ENCODE measurements around the gene MYOM1. TPM values are rescaled to one million over a fixed set of nuclear protein-coding genes. Genes with fewer than 3 reads are reported as not detected.

The MYOM1 gene
- total and polyA plus RNA-seq, 7 donors: 54.8 to 842 (median 388) TPM

DNA sequence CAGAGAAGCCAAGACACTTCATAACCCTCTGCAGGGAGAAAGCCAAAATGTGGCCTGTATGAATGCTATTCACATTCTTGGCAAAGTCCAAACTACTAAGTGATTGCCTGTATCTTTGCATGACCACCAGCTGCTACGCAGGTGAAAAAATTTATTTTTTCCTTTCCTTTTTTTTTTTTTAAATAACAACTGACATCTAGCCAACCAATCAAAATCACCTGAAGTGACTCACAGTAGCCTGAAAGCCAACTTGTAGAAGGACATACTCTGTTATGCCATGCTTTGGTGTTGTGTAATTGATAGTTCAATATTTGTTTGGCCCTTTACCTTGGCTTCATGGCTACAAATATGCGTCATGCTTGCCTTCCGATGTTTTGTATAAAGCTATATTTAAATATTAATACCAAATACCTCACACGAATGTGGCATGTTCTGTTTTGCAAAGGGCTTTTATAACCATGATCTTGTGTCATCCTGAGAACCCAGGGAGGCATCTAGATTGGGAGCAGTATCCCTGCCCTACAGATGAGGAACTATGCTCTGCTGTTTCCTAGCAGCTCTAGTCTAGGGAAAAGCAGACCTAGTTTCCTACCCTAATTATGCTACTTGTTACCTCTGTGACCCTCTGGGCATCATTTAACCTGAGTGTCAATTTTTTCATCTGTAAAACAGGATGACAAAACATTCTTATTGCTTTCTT is 102.1 kb downstream of the MYOM1 start:
- WGBS, 3 donors: 53 to 82% (median 58%) methylated on average over 4 of the region's 4 CpGs
- Histone ChIP-seq H3K4me1 (no peaks in the 10 kb centered on the region), H3K9me3 (no peaks in the 10 kb centered on the region), H3K27ac (no peak overlapping the region), H3K4me3 (no peak overlapping the region), H3K36me3 (ENCODE audit: insufficient read depth in 1 of 2, low read depth in 1 of 2) (peaks cover 2 to 87% of the 10 kb centered on the region in 2 donors), H3K27me3 (ENCODE audit: insufficient read depth in 3 of 3, low read length in 2 of 3) (no peaks in the 10 kb centered on the region)
- ATAC-seq (peak in 2 of 4 donors; percentile 34 to 48), DNase-seq (no peak)
- TF ChIP-seq, protein P1, sequence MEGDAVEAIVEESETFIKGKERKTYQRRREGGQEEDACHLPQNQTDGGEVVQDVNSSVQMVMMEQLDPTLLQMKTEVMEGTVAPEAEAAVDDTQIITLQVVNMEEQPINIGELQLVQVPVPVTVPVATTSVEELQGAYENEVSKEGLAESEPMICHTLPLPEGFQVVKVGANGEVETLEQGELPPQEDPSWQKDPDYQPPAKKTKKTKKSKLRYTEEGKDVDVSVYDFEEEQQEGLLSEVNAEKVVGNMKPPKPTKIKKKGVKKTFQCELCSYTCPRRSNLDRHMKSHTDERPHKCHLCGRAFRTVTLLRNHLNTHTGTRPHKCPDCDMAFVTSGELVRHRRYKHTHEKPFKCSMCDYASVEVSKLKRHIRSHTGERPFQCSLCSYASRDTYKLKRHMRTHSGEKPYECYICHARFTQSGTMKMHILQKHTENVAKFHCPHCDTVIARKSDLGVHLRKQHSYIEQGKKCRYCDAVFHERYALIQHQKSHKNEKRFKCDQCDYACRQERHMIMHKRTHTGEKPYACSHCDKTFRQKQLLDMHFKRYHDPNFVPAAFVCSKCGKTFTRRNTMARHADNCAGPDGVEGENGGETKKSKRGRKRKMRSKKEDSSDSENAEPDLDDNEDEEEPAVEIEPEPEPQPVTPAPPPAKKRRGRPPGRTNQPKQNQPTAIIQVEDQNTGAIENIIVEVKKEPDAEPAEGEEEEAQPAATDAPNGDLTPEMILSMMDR (IDR thresholded peaks at IDR 0.05): no peak
- intact Hi-C loops (cut with DNase I): no loop called here

DNA sequence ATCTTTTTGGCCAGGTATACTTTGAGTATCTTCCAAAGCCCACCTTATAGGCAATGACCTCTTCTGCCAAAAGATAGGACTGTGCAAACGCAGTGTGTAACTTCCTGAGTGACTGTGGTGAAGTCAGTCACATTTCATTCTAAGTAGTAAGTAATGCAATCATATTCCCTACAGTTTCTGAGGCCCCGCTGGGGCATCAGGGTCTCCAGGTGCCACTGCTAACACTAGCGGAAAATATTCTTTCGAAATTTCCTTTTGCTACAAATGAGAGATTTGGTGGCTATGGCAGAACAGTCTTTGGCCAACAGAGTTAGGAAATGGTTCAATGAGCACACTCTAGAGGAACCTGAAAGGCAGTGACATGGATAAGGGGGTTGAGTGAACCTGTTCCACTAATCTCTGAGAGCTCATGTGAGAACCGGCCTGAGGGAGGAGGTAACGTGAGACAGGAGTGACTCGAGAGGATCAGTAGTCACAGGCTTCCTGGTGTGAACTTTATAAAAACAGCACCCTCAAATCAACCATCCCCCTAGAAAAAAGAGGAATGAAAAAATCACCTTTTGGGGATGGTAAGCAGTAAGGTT is 104.2 kb downstream of the MYOM1 start:
- 65 to 77% (median 69%) methylated on average over 7 of the region's 7 CpGs for WGBS, 3 donors
- no peaks in the 10 kb centered on the region for H3K27me3 ChIP-seq (ENCODE audit: insufficient read depth in 3 of 3, low read length in 2 of 3)
- intact Hi-C loops (cut with DNase I): no loop called here
- H3K36me3 ChIP-seq (ENCODE audit: insufficient read depth in 1 of 2, low read depth in 1 of 2): peaks cover 2 to 93% of the 10 kb centered on the region in 2 donors
- ATAC-seq: peak in 1 of 4 donors; percentile 35
- no peaks in the 10 kb centered on the region for H3K4me1 ChIP-seq
- no peak for DNase-seq
- H3K27ac ChIP-seq: peak overlapping the region; percentile 46
- no peaks in the 10 kb centered on the region for H3K9me3 ChIP-seq
- H3K4me3 ChIP-seq: no peak overlapping the region
- TF ChIP-seq, protein P1 (IDR thresholded peaks at IDR 0.05): no peak

DNA sequence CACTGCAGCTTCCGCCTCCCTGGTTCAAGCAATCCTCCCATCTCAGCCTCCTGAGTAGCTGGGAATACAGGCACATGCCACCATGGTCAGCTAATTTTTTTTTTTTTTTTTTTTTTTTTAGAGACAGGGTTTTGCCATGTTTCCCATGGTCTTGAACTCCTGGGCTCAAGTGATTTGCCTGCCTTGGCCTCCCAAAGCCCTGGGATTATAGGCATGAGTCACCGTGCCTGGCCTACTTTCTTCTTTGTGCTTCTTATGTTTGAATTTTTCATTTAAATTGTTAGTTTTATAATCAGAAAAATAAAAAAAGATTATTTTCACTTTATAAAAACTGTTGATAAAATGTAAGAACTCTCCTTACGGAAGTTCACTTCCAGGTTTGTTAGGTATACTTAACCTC is 105.3 kb downstream of the MYOM1 start:
- no peak for DNase-seq
- no peak overlapping the region for H3K4me3 ChIP-seq
- intact Hi-C loops (cut with DNase I): no loop called here
- no peaks in the 10 kb centered on the region for H3K9me3 ChIP-seq
- H3K4me1 ChIP-seq: no peaks in the 10 kb centered on the region
- 54 to 62% (median 60%) methylated on average over 3 of the region's 3 CpGs for WGBS, 3 donors
- TF ChIP-seq, protein P1 (IDR thresholded peaks at IDR 0.05): no peak
- H3K36me3 ChIP-seq (ENCODE audit: insufficient read depth in 1 of 2, low read depth in 1 of 2): peaks cover 0 to 91% of the 10 kb centered on the region in 2 donors
- H3K27ac ChIP-seq: peak overlapping the region; percentile 46
- peak in 1 of 4 donors; percentile 37 for ATAC-seq
- H3K27me3 ChIP-seq (ENCODE audit: insufficient read depth in 3 of 3, low read length in 2 of 3): no peaks in the 10 kb centered on the region

DNA sequence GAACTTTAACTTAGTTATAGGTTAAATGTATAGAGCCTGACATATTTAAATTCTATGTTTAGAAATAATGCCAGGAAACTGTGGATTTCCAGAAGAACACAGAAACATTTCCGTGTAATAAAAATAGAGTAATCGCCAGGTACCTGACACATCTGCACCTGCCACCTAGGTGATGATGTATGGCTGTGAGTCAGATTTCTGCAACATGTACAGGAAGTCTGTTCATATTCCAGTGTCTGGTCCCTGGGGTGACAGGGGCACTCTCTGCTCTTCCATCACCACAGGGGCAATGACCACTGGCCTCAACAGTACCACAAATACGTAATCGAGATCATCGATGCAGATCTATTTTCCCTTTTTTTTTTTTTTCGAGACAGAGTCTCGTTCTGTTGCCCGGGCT is 105.7 kb downstream of the MYOM1 start:
- 76 to 77% (median 77%) methylated on average over 8 of the region's 8 CpGs for WGBS, 3 donors
- Histone ChIP-seq H3K9me3 (no peaks in the 10 kb centered on the region), H3K27ac (no peak overlapping the region), H3K27me3 (ENCODE audit: insufficient read depth in 3 of 3, low read length in 2 of 3) (no peaks in the 10 kb centered on the region), H3K36me3 (ENCODE audit: insufficient read depth in 1 of 2, low read depth in 1 of 2) (peaks cover 0 to 91% of the 10 kb centered on the region in 2 donors), H3K4me3 (no peak overlapping the region), H3K4me1 (no peaks in the 10 kb centered on the region)
- intact Hi-C loops (cut with DNase I): no loop called here
- DNase-seq (no peak), ATAC-seq (peak in 2 of 4 donors; percentile 31 to 35)
- TF ChIP-seq, protein P1 (IDR thresholded peaks at IDR 0.05): no peak
